Measurements from ENCODE around the gene ACAT2.

GRCh38 chr6:159826004-159826403 is 64.2 kb downstream of the ACAT2 start:
- TF ChIP-seq CTCF (IDR thresholded peaks at IDR 0.05) (no peak), POLR2AphosphoS5 (IDR thresholded peaks at IDR 0.05) (no peak)
